NCI-H748 treated with DMSO at 0.1 percent for 48 hours (cell line): ENCODE results near the gene LTBP3.
A peak's percentile ranks its signal among the peaks of the same experiment; 100 is the strongest.

ENCODE experiments used
- DNase-seq: peaks from one replicate; lab custom pipeline; 2025; lab: John Stamatoyannopoulos, UW

LTBP3 gene

DNA sequence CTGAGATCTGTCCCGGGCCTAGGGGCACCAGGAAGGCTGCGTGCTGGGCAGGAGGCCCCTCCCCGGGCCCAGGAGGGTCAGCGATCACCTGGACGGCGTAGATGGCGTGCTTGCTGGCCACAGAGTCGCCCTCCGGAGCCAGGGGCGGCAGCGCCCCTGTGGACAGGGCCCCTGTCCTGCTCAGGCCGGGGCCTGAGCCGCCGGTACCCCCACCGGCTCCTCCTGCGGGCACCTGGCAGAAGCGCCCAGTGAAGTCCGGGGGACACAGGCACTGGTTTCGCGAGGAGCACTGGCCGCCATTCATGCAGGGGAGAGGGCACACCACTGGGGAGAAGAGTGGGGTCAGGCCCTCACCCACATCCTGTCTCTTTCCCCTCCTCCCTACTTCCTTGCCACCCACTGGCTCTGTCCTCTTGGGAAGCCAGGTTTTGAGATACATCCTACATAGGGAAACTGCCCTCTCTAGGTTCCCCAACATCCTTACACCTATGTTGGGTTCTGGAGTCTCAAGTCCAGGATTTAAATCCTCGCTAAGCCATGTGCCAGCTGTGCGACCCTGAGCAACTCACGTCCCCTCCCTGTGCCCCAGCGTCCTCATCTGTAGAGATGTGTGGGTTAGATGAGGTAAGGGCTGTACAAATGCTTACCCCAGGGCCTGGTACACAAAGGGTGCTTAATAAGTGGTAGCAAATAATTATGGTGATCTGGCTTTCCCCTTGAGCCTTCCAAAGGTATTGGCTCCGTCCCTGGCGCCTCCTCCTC lies 3.9 kb downstream of the LTBP3 start:
- DNase-seq: no peak

DNA sequence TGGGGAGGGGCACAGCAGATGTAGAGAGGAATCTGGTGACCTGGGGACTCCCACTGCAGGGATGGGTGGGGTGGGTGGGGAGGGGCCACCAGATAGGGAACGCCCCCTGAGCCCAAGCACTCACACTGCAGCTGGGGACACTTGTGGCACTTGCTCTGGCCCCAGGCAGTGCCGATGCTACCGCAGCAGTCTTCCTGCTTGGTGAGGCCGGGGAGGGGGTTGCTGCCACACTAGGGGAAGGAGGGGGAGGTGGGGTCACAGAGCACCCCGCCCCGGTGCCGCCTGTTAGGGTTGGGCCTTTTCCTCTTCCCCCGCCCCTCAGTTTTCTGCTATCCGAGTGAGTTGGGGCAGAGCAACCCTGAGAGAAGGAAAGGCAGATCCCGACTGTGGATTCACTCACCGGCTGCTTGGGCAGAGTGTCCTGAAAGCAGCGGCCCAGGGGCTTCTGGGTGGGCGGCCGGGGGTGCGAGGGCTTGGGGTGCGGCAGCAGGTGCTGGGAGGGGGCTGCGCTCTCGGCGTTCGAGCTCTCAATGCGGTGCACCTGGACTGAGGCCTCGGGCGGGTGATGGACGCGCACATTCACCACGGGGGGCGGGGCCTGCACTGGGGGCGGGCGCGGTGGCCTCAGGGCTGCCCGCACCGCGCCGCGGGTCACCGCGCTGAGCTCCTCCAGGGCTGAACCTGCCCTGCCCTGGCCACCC lies 4.7 kb downstream of the LTBP3 start:
- no peak for DNase-seq

DNA sequence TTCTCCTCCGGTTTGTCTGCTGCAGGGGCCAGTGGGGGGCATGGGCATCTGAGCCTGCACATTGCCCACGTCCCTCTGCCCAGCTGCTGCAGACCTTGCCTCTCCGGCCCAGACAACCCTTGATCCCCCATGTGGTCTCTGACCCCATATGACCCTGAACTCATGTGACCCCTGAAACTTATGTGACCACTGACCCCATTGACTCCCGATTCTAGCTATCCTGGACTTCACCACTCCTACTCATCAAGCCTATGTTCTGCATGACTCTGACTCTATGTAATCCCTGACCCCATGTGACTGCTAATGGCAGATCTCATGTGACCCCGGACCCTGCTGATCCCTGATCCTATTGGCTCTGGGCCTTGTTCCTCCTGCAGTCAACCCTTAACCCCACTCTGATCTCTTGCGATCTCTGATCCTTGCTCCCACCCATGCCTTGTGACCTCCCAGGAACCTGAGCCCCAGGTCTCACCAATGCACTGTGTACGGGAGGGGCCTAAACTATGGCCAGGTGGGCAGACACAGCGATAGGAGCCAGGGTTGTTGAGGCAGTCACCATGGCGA lies 5.7 kb downstream of the LTBP3 start:
- DNase-seq: no peak

DNA sequence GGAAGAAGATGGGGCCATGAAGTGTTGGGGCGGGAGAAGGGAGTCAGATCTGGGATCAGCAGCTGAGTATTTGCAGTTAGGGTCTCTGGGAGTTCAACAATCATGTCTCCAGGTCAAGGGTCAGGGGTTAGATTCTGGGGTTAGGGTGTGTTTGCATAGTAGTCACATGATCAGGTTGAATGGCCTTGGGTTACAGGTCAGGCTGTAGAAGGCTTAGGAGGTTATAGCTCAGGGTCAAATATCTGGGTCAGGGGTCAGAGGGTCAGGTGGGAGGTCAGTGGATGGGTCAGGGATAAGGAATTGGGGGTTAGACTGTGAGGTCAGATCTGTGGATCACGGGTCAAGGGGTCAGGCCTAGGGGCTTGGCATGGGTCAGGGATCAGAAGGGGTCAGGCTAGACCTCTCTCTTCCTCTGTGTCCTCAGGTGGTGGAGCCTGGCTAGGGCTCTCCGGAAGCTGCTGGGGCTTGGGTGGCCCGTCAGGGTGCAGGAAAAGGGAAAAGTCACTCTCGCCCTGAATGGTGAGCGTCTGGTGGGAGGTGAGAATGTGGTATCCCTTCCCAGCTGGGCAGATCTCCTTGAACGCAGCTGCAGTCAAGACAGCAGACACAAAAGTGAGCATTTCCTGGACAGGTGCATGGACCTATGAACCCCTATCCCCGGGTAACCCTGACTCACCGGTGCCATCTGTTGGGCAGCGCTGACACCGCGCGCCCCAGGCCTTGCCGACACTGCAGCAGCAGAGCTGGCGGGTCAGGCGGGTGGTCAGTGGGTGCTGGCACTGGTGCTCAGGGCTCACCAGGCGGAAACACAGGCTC lies 6.4 kb downstream of the LTBP3 start:
- DNase-seq: peak; percentile 40

DNA sequence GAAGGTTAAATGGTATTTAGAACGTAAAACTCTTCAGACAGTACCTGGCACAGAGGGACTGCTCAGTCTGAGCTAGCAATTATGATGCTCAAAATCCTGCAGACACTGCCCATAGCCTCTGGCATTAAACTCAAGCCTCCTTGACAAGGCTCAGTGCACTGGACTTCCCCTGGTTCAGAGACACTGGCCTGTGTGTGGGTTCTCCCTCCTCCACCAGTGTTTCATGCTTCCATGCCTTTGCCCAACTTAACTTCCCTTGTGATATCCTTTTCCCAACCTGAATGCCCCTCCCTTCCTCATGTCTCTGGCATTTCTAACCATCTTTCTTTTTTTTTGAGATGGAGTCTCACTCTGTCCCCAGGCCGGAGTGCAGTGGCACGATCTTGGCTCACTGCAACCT lies 9.1 kb downstream of the LTBP3 start:
- DNase-seq: no peak

DNA sequence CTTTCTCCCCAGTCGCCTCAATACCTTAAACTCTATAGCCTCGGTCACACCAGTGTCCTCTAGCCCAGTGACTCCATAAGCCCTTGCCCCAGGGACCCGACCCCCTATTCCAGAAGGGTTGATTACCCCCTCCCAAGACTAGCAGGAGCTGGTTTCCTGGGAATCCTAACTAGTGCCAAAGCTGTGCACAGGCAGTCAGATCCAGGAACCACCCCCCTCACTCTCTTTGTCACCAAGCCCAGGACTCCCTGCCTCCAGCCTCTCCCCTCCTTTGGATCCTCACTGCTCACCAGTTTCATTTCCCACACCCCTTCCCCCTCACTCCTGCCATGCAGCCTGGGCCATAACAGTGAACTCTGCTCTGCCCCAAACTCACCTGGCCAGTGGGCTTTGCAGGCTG lies 9.8 kb downstream of the LTBP3 start:
- no peak for DNase-seq

DNA sequence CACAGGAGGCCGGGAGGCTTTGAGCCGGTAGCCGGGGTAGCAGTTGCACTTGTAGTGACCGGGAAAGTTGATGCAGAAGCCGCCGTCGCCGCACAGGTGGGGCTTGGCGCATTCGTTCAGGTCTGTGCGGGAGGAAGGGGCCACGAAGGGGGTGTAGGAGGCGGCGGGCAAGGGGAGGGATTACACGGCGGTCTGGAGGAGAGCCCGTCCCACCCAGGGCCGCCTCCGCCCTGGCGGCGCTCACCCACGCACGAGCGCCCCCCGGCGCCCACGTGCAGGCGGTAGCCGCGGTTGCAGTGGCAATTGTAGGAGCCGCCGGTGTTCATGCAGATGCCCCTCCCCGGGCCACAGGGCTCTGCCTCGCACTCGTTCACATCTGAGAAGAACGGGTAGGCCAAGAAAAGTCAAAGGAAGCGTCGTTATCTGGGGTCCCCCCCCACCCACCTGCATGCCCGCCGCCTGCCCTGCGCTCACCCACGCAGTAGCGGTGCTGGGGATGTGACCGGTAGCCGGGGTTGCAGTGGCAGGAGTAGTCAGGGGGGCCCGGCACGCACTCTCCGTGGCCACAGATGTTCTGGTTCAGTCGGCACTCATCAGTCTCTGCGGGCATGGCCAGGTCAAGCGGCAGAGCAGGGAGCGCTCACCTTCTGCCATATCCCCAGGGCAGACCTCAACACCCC lies 10.6 kb downstream of the LTBP3 start:
- DNase-seq: no peak

DNA sequence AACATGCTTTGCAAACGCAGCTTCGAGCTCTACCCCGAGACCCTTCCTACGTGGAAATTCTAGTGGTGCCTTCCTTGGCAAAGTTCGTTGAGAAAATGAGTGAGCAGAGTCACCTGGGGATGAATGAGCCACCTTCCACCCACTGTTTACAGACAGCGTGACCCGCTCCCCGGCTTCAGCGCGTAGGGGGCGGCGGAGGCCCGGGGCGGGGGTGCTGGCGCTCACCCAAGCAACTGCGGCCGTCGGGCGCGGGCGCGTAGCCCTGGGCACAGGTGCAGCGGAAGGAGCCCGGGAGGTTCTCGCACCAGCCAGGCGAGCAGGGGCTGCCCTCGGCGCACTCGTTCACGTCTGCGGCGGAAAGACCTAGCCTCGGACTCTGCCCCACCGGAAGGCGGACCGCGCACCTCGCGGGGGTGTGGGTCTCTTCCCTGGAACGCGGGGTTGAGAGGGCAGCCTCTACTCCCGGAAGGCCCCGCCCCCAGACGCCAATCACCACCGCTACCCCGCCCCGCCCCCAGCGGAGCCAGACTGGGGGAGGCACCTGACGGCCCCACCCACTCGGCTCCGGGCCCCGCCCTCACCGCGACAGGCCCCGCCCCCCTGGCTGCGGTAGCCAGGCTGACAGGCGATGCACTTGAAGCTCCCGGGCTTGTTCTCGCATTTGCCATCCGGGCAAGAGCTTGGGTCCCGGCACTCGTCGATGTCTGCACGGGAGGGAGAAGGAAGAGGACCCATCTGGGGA lies 11.8 kb downstream of the LTBP3 start:
- peak; percentile 79 for DNase-seq

DNA sequence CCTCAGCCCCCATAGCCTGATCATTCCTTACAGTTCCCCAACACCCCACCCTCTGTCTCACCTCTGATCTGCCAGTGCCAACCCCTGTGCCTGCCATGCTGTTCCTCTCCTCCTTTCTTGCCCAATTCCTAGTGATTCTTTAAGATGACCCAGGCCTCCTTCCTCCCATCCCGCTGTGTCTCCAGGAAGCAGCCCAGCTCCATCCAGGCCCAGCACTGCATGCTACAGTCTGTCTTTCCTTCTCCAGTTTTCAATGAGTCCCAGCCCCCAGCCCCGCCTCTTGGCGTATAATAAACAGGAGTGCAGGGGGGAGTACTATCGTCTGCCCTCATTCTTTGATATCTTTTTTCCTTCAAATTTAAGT lies 12.3 kb downstream of the LTBP3 start:
- DNase-seq: no peak

DNA sequence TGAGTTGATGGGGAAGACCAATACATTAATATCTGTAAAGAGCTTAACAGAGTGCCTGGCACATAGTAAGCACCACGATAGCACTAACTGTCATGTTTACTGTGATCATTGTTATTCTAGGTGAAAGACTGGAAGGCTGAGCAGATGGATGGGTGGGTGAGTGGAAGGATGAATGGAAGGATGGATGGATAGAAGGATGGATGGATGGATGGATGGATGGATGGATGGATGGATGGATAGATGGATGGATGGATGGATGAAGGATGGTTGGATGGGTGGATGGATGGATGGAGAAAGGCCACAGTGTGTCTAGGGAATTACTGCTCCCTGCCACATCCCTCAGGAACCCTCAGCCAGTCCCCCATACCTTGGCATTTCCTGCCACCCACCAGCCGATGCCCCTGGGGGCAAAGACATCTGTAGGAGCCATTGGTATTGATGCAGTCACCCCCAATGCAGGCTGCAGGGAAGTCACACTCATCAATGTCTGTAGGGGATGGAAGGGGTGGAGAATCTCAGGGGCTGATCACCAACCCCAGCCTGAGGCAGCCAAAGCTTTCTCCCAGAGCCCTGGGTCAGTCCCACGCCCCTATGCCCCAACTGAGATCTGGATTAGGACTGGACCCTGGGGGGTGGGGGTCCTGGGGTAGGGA lies 15.3 kb downstream of the LTBP3 start:
- DNase-seq: no peak

DNA sequence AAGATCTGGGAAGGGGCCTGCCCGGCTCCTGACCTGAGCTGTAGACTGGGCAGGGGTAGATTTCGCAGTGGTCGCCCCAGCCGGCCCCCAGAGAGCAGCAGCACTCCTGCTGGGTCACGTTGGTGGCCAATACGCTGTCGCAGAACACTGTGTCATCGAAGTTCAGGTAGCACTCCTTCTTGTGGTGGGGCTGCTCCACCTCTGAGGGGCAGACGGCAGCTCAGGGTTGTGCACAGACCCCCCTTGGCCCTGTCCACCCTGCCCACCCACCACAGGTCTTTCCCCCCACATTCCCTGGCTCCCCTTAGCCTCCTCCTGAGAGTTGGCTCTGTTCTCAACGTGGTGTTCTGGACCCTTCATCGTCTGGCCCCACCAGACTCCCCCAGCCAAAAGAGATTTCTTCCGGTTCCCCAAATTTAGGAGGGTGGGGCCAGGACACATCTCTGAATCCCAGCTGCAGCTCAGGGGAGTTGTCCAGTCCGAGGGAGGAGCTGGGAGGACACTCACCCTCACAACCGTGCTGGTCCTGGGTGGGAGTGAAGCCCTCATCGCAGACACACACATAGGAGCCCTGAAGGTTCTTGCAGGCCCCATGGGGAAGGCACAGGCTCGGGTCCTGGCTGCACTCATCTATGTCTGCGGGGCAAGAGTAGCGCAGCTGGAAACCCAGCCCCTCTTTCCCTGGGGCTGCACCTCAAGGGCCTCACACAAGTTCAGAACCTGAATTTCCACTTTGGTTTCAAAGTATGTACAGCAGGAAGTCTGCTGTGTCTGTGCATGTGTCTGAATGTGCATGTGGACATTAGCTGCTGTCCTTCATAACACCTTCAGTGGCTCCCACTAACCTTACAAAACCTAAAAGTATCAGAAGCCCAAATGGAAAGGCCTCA lies 16.8 kb downstream of the LTBP3 start:
- DNase-seq: no peak

DNA sequence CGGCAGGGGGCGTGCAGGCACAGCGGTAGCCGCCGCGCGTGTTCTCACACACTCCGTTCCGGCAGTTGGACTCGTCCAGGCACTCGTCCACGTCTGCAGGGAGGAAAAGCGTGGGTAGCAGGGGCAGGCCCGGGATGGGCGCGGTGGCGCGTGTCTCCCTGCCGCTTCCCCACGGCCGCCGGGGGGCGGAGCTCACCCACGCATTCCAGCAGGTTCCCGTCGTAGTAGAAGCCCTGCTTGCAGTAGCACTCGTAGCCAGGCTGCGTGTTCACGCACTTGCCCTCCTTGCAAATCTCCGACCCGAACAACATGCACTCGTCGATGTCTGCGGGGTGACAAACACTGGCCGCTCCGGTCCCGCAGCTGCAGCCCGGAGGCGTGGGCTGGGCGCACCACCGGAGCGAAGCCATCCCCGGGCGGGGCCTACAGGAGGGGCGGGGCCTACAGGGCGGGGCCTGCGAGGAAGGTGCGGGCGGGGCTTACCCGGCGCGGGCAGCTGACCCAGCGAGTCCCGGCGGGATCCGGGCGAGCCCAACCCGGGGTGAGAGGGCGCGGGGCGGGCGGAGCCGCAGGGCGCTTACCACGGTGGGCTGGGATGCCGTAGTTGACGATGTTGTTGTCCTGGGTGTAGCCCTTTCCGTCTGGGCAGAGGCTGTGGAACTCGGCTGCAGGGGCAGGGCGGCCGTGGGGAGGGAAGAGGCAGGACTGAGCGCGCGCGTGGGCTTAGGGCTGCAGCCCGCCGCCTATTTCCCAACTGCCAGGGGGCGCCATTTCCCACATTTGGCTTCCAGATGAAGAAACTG lies 17.7 kb downstream of the LTBP3 start:
- peak; percentile 85 for DNase-seq

DNA sequence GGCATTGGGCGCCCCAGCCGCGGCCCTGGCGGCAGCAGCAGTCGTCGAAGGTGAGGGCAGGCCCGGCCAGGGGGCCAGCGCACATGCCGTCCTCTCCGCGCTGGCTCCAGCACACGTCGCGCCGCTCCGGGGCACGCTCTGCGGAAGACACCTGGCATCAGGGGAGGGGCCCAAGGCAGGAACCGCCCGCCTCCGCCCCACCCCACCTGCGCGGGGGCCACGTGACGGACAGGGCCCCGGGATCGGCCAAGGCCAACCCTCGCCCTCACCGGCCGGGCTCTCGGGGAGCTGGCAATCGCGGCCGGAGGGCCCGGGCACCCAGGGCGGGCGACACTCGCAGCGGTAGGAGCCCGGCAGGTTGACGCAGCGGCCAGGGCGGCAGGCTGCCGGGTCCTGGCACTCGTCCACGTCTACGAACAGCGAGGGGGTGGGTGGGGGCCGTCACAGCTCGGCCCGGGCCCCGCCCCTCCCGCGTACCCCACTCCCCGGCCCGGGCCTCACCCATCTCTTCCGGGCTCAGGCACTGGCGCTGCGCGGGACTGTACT lies 18.3 kb downstream of the LTBP3 start:
- peak; percentile 58 for DNase-seq

DNA sequence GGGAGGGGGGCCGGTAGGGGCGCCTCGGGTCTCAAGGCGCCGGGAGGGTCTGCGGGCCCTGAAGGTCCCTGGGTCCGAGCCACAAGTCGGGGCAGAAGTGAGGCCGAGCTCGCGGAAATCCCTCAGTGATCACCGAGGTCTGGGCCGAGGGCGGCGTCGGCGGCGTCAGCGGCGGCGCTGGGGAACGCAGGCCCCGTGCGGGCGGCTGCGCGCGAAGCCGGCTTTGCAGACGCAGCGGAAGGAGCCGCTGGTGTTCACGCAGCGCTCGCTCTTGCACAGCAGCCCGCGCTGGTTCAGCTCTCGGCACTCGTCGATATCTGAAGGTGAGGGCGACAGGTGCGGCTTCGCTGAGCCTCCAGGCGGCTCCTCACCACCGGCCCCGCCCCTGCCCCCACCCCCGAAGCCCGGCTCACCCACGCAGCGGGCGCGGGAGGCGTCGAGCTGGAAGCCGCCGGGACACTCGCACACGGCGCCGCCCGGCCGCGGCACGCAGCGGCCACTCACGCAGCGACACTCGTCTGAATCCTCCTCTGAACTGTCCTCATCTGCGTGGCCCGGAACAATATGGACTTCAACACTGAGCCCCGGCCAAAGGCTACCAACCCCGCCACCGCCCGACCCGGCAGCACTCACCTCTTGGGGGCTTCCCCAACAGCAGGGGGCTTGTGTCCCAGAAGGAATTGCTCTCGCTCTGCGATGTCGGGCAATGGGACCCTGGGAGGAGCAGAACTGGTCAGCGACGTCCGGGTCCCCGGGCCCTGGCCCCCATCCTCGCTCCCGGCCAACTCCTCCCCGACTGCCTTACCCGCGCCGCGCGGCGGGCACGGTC lies 19.0 kb downstream of the LTBP3 start:
- peak; percentile 12 for DNase-seq

DNA sequence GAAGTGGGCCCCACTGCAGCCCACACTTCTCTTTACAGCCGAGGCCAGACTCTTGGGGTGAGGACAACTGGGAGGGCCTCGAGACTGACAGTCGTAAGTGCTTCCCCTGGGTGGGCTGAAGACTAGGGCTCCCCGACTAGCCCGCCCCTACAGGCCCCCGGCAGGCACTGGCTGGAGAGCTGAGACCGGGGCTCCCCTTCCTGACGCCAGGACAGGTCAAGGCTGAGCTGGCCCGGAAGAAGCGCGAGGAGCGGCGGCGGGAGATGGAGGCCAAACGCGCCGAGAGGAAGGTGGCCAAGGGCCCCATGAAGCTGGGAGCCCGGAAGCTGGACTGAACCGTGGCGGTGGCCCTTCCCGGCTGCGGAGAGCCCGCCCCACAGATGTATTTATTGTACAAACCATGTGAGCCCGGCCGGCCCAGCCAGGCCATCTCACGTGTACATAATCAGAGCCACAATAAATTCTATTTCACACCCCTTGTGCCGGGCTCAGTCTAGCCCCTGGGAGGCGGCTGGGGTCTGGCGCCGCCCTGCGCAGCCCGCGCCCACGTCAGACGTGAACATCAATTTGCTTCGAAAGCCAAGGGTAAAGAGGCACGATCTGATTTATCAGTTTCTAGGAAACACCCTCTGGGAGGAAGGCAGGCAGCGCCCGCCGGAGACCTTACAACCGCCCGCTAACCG lies 19.8 kb downstream of the LTBP3 start:
- DNase-seq: no peak

DNA sequence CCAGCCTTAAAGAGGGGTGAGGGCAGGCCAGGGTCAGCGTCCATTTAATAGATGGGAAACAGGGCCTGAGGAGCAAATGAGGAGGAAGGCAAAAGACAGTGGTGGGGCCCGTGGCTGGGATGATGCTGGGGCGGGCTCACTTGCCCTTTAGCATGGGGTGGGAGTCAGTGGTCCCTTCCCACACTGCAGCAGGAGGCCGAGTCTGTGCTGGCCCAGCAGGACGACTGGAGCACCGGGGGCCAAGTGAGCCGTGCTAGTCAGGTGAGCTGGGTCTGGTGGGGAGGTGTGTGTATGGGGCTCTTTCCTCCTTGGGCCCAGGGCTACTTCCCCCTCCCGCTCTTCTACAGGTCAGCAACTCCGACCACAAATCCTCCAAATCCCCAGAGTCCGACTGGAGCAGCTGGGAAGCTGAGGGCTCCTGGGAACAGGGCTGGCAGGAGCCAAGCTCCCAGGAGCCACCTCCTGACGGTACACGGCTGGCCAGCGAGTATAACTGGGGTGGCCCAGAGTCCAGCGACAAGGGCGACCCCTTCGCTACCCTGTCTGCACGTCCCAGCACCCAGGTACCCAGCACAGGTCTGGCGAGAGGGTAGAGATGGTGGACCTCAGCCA lies 20.4 kb downstream of the LTBP3 start:
- DNase-seq: no peak

DNA sequence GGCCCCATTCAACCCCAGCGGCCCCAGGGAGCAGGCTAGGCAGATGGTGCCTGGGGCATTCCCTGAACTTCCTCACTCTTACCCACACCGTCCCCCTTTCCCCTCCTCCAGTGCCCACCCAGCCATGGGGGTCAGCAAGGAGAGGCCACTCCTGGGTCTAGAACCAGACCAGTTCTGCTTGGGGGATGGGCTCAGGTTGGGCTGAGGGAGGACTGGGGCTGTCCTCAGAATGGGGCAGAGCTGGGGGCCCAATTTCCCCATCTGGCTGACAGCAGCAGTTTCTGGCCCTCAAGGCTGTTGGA lies 20.9 kb downstream of the LTBP3 start:
- no peak for DNase-seq
